ENCODE data around the gene UGT2B7.

DNA sequence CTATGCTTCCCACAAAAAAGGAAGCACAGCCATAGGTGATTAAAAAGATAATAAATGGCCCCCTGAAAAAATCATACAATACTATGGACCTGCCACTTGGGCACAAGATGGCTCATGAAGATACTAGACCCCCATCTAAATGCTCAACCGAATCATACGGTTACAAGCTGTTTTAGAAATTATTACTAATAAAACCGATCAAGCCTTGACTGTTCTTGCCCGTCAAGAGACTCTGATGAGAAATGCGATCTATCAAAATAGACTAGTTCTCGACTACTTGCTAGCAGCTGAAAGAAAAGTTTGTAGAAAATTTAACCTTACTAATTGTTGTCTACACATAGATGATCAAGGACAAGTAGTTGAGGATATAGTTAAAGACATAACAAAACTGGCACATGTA, 40.1 kb upstream of the UGT2B7 start:
- TF ChIP-seq E2F5 (CRISPR knock-in tag; conservative IDR thresholded peaks at IDR 0.05) (no peak), ZNF670 (CRISPR knock-in tag; IDR thresholded peaks at IDR 0.05; ENCODE audit: borderline replicate concordance) (no peak), ZBTB7B (CRISPR knock-in tag; IDR thresholded peaks at IDR 0.05) (no peak), EP300 (IDR thresholded peaks at IDR 0.05; ENCODE audit: low read depth in 2 of 2, low read length in 2 of 2) (no peak), EP300 (CRISPR knock-in tag; IDR thresholded peaks at IDR 0.05; ENCODE audit: borderline replicate concordance) (no peak), POLR2AphosphoS5 (IDR thresholded peaks at IDR 0.05; ENCODE audit: low read depth, low read length) (no peak), MYC (CRISPR knock-in tag; IDR thresholded peaks at IDR 0.05; ENCODE audit: borderline replicate concordance) (no peak), BHLHE40 (IDR thresholded peaks at IDR 0.05; ENCODE audit: low read length) (no peak), ZNF644 (CRISPR knock-in tag; IDR thresholded peaks at IDR 0.05; ENCODE audit: low read depth) (no peak)
- TF ChIP-seq, protein P1, sequence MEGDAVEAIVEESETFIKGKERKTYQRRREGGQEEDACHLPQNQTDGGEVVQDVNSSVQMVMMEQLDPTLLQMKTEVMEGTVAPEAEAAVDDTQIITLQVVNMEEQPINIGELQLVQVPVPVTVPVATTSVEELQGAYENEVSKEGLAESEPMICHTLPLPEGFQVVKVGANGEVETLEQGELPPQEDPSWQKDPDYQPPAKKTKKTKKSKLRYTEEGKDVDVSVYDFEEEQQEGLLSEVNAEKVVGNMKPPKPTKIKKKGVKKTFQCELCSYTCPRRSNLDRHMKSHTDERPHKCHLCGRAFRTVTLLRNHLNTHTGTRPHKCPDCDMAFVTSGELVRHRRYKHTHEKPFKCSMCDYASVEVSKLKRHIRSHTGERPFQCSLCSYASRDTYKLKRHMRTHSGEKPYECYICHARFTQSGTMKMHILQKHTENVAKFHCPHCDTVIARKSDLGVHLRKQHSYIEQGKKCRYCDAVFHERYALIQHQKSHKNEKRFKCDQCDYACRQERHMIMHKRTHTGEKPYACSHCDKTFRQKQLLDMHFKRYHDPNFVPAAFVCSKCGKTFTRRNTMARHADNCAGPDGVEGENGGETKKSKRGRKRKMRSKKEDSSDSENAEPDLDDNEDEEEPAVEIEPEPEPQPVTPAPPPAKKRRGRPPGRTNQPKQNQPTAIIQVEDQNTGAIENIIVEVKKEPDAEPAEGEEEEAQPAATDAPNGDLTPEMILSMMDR (CRISPR knock-in tag; IDR thresholded peaks at IDR 0.05): no peak
